ENCODE data around the gene CD44.
A peak's percentile ranks its signal among the peaks of the same experiment; 100 is the strongest.

Gene CD44

DNA sequence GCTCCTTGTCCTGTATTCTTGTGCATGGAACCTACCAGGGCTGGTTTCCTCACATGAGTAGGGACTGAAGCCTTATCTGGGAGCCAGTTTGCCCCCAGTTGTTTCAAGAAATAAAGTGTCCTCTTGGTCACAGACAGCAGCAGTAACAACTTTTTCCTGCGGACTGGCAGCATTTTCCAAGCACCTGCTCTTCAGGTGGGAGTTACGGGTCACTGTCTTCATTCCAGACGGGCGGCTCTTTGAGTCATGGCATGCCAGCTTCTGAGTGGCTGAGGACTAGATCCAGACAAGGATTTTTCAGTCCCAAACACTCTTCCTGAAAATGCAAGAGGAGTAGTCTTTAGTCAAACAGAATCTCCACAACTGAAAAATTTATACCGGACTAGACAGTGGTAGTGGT is 2.7 kb upstream of the CD44 start:
- peak overlapping the region; percentile 96 for H3K4me3 ChIP-seq (ENCODE audit: low read length)
- peak overlapping the region; percentile 98 for H3K4me2 ChIP-seq (ENCODE audit: low read length)
- TF ChIP-seq, protein P1, sequence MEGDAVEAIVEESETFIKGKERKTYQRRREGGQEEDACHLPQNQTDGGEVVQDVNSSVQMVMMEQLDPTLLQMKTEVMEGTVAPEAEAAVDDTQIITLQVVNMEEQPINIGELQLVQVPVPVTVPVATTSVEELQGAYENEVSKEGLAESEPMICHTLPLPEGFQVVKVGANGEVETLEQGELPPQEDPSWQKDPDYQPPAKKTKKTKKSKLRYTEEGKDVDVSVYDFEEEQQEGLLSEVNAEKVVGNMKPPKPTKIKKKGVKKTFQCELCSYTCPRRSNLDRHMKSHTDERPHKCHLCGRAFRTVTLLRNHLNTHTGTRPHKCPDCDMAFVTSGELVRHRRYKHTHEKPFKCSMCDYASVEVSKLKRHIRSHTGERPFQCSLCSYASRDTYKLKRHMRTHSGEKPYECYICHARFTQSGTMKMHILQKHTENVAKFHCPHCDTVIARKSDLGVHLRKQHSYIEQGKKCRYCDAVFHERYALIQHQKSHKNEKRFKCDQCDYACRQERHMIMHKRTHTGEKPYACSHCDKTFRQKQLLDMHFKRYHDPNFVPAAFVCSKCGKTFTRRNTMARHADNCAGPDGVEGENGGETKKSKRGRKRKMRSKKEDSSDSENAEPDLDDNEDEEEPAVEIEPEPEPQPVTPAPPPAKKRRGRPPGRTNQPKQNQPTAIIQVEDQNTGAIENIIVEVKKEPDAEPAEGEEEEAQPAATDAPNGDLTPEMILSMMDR (IDR thresholded peaks at IDR 0.05; ENCODE audit: low read depth, low read length), result no peak
- TF ChIP-seq EZH2phosphoT487 (IDR thresholded peaks at IDR 0.05; ENCODE audit: low read depth), result no peak
- peaks cover 71% of the 10 kb centered on the region for H3K4me1 ChIP-seq (ENCODE audit: low read length)
- no peak overlapping the region for H3K27ac ChIP-seq (ENCODE audit: low read length)
- peaks cover 91% of the 10 kb centered on the region for H3K79me2 ChIP-seq (ENCODE audit: low read length)
- H2AFZ ChIP-seq (ENCODE audit: low read depth, low read length), result no peak overlapping the region
- peaks cover 16% of the 10 kb centered on the region for H4K20me1 ChIP-seq (ENCODE audit: insufficient read depth, low read length)
- H3K36me3 ChIP-seq (replicated peaks; ENCODE audit: low read depth, low read length), result peaks cover 21% of the 10 kb centered on the region
- H3K9ac ChIP-seq (ENCODE audit: low read length), result peak overlapping the region; percentile 15; the same call in 1 of the 2 replicates
- H3K9me3 ChIP-seq (ENCODE audit: insufficient read depth, low read length), result no peaks in the 10 kb centered on the region
- no peaks in the 10 kb centered on the region for H3K27me3 ChIP-seq (ENCODE audit: low read depth, low read length)

DNA sequence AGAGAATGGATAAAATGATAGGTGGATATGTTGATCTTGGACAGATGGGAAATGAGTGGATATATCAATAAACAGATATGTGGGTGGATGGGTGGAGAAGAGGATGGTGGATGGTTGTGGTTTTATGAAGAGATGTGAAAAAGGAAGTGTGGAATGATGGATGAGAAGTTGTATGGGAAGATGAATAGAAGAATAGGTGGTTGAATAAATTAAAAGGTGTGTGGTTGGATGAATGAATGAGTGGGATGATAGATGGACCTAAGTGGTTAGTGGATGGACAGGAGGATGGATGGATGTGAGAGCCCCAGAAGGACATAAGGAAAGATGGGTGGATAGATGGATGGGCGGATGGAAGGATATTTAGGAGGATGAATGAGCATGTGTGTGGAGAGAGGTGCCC is 913 bp upstream of the CD44 start:
- Histone ChIP-seq H3K79me2 (ENCODE audit: low read length) (peaks cover 97% of the 10 kb centered on the region), H3K4me2 (ENCODE audit: low read length) (peak overlapping the region; percentile 98), H3K27ac (ENCODE audit: low read length) (peak overlapping the region; percentile 95), H3K4me3 (ENCODE audit: low read length) (peak overlapping the region; percentile 96), H4K20me1 (ENCODE audit: insufficient read depth, low read length) (peaks cover 29% of the 10 kb centered on the region), H2AFZ (ENCODE audit: low read depth, low read length) (no peak overlapping the region), H3K9me3 (ENCODE audit: insufficient read depth, low read length) (no peaks in the 10 kb centered on the region), H3K9ac (ENCODE audit: low read length) (peak overlapping the region; percentile 98), H3K36me3 (replicated peaks; ENCODE audit: low read depth, low read length) (peaks cover 31% of the 10 kb centered on the region), H3K4me1 (ENCODE audit: low read length) (peaks cover 60% of the 10 kb centered on the region), H3K27me3 (ENCODE audit: low read depth, low read length) (no peaks in the 10 kb centered on the region)
- TF ChIP-seq EZH2phosphoT487 (IDR thresholded peaks at IDR 0.05; ENCODE audit: low read depth), result no peak
- TF ChIP-seq, protein P1 (IDR thresholded peaks at IDR 0.05; ENCODE audit: low read depth, low read length), result no peak

GRCh38 chr11:35138606-35138942 is 397 bp upstream of the CD44 start:
- H3K4me1 ChIP-seq (ENCODE audit: low read length), result peaks cover 60% of the 10 kb centered on the region
- no peak for TF ChIP-seq EZH2phosphoT487 (IDR thresholded peaks at IDR 0.05; ENCODE audit: low read depth)
- TF ChIP-seq, protein P1 (IDR thresholded peaks at IDR 0.05; ENCODE audit: low read depth, low read length), result peak; percentile 31
- peaks cover 34% of the 10 kb centered on the region for H4K20me1 ChIP-seq (ENCODE audit: insufficient read depth, low read length)
- peaks cover 36% of the 10 kb centered on the region for H3K36me3 ChIP-seq (replicated peaks; ENCODE audit: low read depth, low read length)
- H3K9ac ChIP-seq (ENCODE audit: low read length), result peak overlapping the region; percentile 98
- peaks cover 97% of the 10 kb centered on the region for H3K79me2 ChIP-seq (ENCODE audit: low read length)
- 0 out of 2 replicates have a peak overlapping the region, but pooled peaks have one; percentile 10 for H2AFZ ChIP-seq (ENCODE audit: low read depth, low read length)
- H3K27ac ChIP-seq (ENCODE audit: low read length), result peak overlapping the region; percentile 95
- peak overlapping the region; percentile 96 for H3K4me3 ChIP-seq (ENCODE audit: low read length)
- H3K9me3 ChIP-seq (ENCODE audit: insufficient read depth, low read length), result no peaks in the 10 kb centered on the region
- H3K27me3 ChIP-seq (ENCODE audit: low read depth, low read length), result no peaks in the 10 kb centered on the region
- peak overlapping the region; percentile 98 for H3K4me2 ChIP-seq (ENCODE audit: low read length)

- peak overlapping the region; percentile 95 for H3K27ac ChIP-seq (ENCODE audit: low read length)
- H3K9ac ChIP-seq (ENCODE audit: low read length), result peak overlapping the region; percentile 98
- H3K36me3 ChIP-seq (replicated peaks; ENCODE audit: low read depth, low read length), result peaks cover 43% of the 10 kb centered on the region
- H3K4me2 ChIP-seq (ENCODE audit: low read length), result peak overlapping the region; percentile 98
- peaks cover 44% of the 10 kb centered on the region for H4K20me1 ChIP-seq (ENCODE audit: insufficient read depth, low read length)
- H2AFZ ChIP-seq (ENCODE audit: low read depth, low read length), result no peak overlapping the region
- no peaks in the 10 kb centered on the region for H3K9me3 ChIP-seq (ENCODE audit: insufficient read depth, low read length)
- H3K79me2 ChIP-seq (ENCODE audit: low read length), result peaks cover 98% of the 10 kb centered on the region
- no peaks in the 10 kb centered on the region for H3K27me3 ChIP-seq (ENCODE audit: low read depth, low read length)
- peak overlapping the region; percentile 96 for H3K4me3 ChIP-seq (ENCODE audit: low read length)
- peaks cover 60% of the 10 kb centered on the region for H3K4me1 ChIP-seq (ENCODE audit: low read length)
- TF ChIP-seq, protein P1 (IDR thresholded peaks at IDR 0.05; ENCODE audit: low read depth, low read length), result no peak
- no peak for TF ChIP-seq EZH2phosphoT487 (IDR thresholded peaks at IDR 0.05; ENCODE audit: low read depth)
Measured at GRCh38 chr11:35139722-35140282, 831 bp downstream of the CD44 start.
